Calu3 (cell line): ENCODE results near the gene TNC. TPM values are rescaled to one million over a fixed set of nuclear protein-coding genes. Genes with fewer than 3 reads are reported as not detected.

Source experiments
- BruUV-seq: library from RNA; stranded (reverse); fragments of 400-500 nt; replicated peaks from 2 replicates; lab custom pipeline; 2021; lab: Mats Ljungman, UMichigan
- CTCF ChIA-PET: fragments of 300-600 bp; sonication (Branson Sonifier 250); formaldehyde crosslinking; loops from one replicate; lab custom pipeline; 2022; ENCODE audit warnings: antibody characterized with exemption; lab: Charles Lee
- DNase-seq: peaks from one replicate; pipeline ENCODE4 v3.0.0; 2022
- H3K27ac Mint-ChIP-seq: one replicate; pipeline ENCODE4 v1.8.0; 2022; ENCODE audit warnings: mixed read lengths; ENCODE audit not compliant: unreplicated experiment
- H3K27me3 Mint-ChIP-seq: one replicate; pipeline ENCODE4 v1.8.0; 2022; ENCODE audit warnings: mixed read lengths; ENCODE audit not compliant: unreplicated experiment
- H3K36me3 Mint-ChIP-seq: one replicate; pipeline ENCODE4 v1.8.0; 2022; ENCODE audit warnings: mild to moderate bottlenecking, moderate library complexity, mixed read lengths; ENCODE audit not compliant: insufficient read depth, unreplicated experiment
- H3K4me1 Mint-ChIP-seq: one replicate; pipeline ENCODE4 v1.8.0; 2022; ENCODE audit warnings: mild to moderate bottlenecking, low read depth, mixed read lengths; ENCODE audit not compliant: unreplicated experiment
- H3K4me3 Mint-ChIP-seq: one replicate; pipeline ENCODE4 v1.8.0; 2022; ENCODE audit warnings: mild to moderate bottlenecking, low read depth, moderate library complexity, mixed read lengths; ENCODE audit not compliant: unreplicated experiment
- H3K9me3 Mint-ChIP-seq: one replicate; pipeline ENCODE4 v1.8.0; 2022; ENCODE audit warnings: low read depth, mixed read lengths; ENCODE audit not compliant: unreplicated experiment
- CTCF ChIP-seq: fragments of 200-600 bp; IDR thresholded peaks from one replicate; pipeline ENCODE4 v1.8.0; 2022; ENCODE audit warnings: antibody characterized with exemption; ENCODE audit not compliant: unreplicated experiment
- intact Hi-C: fragments of 100-400 bp; cut with micrococcal nuclease; formaldehyde crosslinking; loops from one replicate; pipeline ENCODE4 v1.10.0; 2022; ENCODE audit not compliant: unreplicated experiment
- total RNA-seq: library from RNA; stranded (reverse); gene quantifications from 2 replicates; pipeline ENCODE4 v1.2.3, GENCODE V29; 2022

The TNC gene
- total RNA-seq, 1 experiment from 2014 or later = 1.0 TPM

GRCh38 chr9:115115117-115115880, 2.7 kb downstream of the TNC start:
- Mint-ChIP-seq H3K27me3 (no peaks in the 10 kb centered on the region), H3K9me3 (no peaks in the 10 kb centered on the region), H3K27ac (no peak overlapping the region), H3K4me3 (no peak overlapping the region), H3K36me3 (peaks cover 9% of the 10 kb centered on the region), H3K4me1 (peaks cover 9% of the 10 kb centered on the region)
- BruUV-seq = no TSS peak
- TF ChIP-seq CTCF = no peak
- no peak for DNase-seq
- CTCF ChIA-PET = interaction anchor here (1.2 kb wide), 1 partner anchor 9 kb away, joined by 5 read pairs; no protein-coding TSS in a partner anchor
- intact Hi-C loops = loop anchor here (10.0 kb wide), 1 partner anchor 90 kb away; no protein-coding TSS in a partner anchor

DNA sequence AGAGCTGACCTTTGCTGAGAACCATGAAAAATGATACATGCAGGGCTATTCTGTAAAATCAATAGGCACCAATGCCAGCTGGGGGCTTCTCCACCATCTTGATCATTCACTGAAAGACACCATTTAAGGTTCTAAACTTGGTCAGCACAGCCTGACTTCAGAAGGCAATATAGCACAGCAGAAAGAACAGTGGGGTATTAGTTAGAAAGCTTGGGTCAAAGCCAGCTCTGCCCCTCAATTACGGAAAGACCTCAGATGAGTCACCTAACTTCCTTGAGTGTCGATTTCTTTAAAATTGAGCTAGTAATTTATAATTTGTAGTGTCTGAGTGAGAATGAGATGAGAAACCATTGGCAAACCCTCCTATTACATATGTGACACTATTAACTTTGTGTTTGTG, 3.4 kb downstream of the TNC start:
- CTCF ChIA-PET = interaction anchor here (1.2 kb wide), 1 partner anchor 9 kb away, joined by 5 read pairs; no protein-coding TSS in a partner anchor
- BruUV-seq = no TSS peak
- Mint-ChIP-seq H3K36me3 (peaks cover 9% of the 10 kb centered on the region), H3K27ac (no peak overlapping the region), H3K9me3 (no peaks in the 10 kb centered on the region), H3K27me3 (no peaks in the 10 kb centered on the region), H3K4me3 (no peak overlapping the region), H3K4me1 (peaks cover 9% of the 10 kb centered on the region)
- DNase-seq = no peak
- intact Hi-C loops = loop anchor here (10.0 kb wide), 1 partner anchor 90 kb away; no protein-coding TSS in a partner anchor
- TF ChIP-seq CTCF = no peak

- H3K27me3 Mint-ChIP-seq = no peaks in the 10 kb centered on the region
- H3K36me3 Mint-ChIP-seq = peaks cover 9% of the 10 kb centered on the region
- H3K4me1 Mint-ChIP-seq = peaks cover 9% of the 10 kb centered on the region
- H3K27ac Mint-ChIP-seq = no peak overlapping the region
- no peak for TF ChIP-seq CTCF
- no peaks in the 10 kb centered on the region for H3K9me3 Mint-ChIP-seq
- DNase-seq = no peak
- CTCF ChIA-PET = interaction anchor here (1.2 kb wide), 1 partner anchor 8 kb away, joined by 5 read pairs; no protein-coding TSS in a partner anchor
- no peak overlapping the region for H3K4me3 Mint-ChIP-seq
- BruUV-seq = no TSS peak
- intact Hi-C loops = loop anchor here (10.0 kb wide), 1 partner anchor 91 kb away; no protein-coding TSS in a partner anchor
Measured at GRCh38 chr9:115114084-115114483, 3.9 kb downstream of the TNC start.

DNA sequence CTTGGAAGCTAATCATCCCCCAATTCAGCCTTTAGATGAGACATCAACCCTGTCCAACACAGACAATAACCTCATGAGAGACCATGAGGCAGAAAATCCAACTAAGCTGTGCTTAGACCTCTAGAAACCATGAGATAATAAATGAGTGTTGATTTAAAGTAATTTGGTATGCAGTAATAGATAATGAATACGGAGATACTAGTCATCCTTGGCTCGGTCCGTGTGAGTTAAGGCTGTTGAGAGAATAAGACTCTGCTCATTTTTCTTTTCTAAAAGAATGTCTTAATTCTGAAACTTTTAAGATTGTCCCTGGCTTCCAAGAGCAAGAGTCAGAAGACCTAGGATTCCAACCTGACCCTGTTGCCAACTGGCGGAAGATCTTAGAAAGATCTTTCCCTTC, 6.1 kb downstream of the TNC start:
- H3K4me1 Mint-ChIP-seq = peaks cover 11% of the 10 kb centered on the region
- CTCF ChIA-PET = no interaction called here
- H3K4me3 Mint-ChIP-seq = no peak overlapping the region
- no peaks in the 10 kb centered on the region for H3K9me3 Mint-ChIP-seq
- no peak for TF ChIP-seq CTCF
- H3K27me3 Mint-ChIP-seq = no peaks in the 10 kb centered on the region
- no TSS peak for BruUV-seq
- H3K36me3 Mint-ChIP-seq = peaks cover 5% of the 10 kb centered on the region
- H3K27ac Mint-ChIP-seq = no peak overlapping the region
- DNase-seq = no peak
- intact Hi-C loops = loop anchor here (10.0 kb wide), 1 partner anchor 93 kb away; no protein-coding TSS in a partner anchor
